Osteocyte (in vitro differentiated cells): Measurements from ENCODE around the gene PODNL1. TPM values are rescaled to one million over a fixed set of nuclear protein-coding genes. Genes with fewer than 3 reads are reported as not detected.

Source experiments
- DNase-seq: peaks from one replicate; pipeline ENCODE4 v3.0.0; 2021; ENCODE audit warnings: mixed read lengths; ENCODE audit not compliant: unreplicated experiment; ENCODE audit errors: extremely low spot score
- H3K27ac Mint-ChIP-seq: one replicate; pipeline ENCODE4 v1.8.0; 2021; ENCODE audit warnings: mild to moderate bottlenecking, mixed read lengths; ENCODE audit not compliant: unreplicated experiment
- H3K27me3 Mint-ChIP-seq: one replicate; pipeline ENCODE4 v1.8.0; 2021; ENCODE audit warnings: mixed read lengths; ENCODE audit not compliant: unreplicated experiment
- H3K36me3 Mint-ChIP-seq: one replicate; pipeline ENCODE4 v1.8.0; 2021; ENCODE audit warnings: mixed read lengths; ENCODE audit not compliant: unreplicated experiment
- H3K4me1 Mint-ChIP-seq: one replicate; pipeline ENCODE4 v1.8.0; 2021; ENCODE audit warnings: mixed read lengths; ENCODE audit not compliant: unreplicated experiment
- H3K4me3 Mint-ChIP-seq: one replicate; pipeline ENCODE4 v1.8.0; 2021; ENCODE audit warnings: mild to moderate bottlenecking, moderate library complexity, mixed read lengths; ENCODE audit not compliant: unreplicated experiment
- H3K9me3 Mint-ChIP-seq: one replicate; pipeline ENCODE4 v1.8.0; 2021; ENCODE audit warnings: mixed read lengths; ENCODE audit not compliant: unreplicated experiment
- CTCF ChIP-seq: fragments of 200-600 bp; sonication (generic); IDR thresholded peaks from 2 replicates; pipeline ENCODE4 v1.5.0; 2021; ENCODE audit warnings: antibody characterized with exemption, mild to moderate bottlenecking, moderate library complexity
- total RNA-seq: library from RNA; stranded (reverse); gene quantifications from 2 replicates; pipeline ENCODE4 v1.2.1, GENCODE V29; 2021

PODNL1 gene
- total RNA-seq, 1 donor from 2014 or later: 2.4 TPM

- DNase-seq: no peak
- Mint-ChIP-seq H3K4me1 (peaks cover 18% of the 10 kb centered on the region), H3K27ac (peak overlapping the region; percentile 67), H3K27me3 (no peaks in the 10 kb centered on the region), H3K9me3 (no peaks in the 10 kb centered on the region), H3K4me3 (no peak overlapping the region), H3K36me3 (peaks cover 11% of the 10 kb centered on the region)
- TF ChIP-seq CTCF: no peak
Measured at GRCh38 chr19:13984875-13985741, 46.9 kb upstream of the PODNL1 start.

- no peak for DNase-seq
- H3K27me3 Mint-ChIP-seq: no peaks in the 10 kb centered on the region
- H3K4me3 Mint-ChIP-seq: no peak overlapping the region
- no peaks in the 10 kb centered on the region for H3K9me3 Mint-ChIP-seq
- TF ChIP-seq CTCF: no peak
- no peak overlapping the region for H3K27ac Mint-ChIP-seq
- H3K4me1 Mint-ChIP-seq: peaks cover 20% of the 10 kb centered on the region
- peaks cover 5% of the 10 kb centered on the region for H3K36me3 Mint-ChIP-seq
Measured at GRCh38 chr19:13984186-13984585, 46.0 kb upstream of the PODNL1 start.

GRCh38 chr19:13983213-13983889 is 45.1 kb upstream of the PODNL1 start:
- H3K36me3 Mint-ChIP-seq: no peaks in the 10 kb centered on the region
- no peak for DNase-seq
- no peaks in the 10 kb centered on the region for H3K9me3 Mint-ChIP-seq
- H3K27ac Mint-ChIP-seq: no peak overlapping the region
- H3K27me3 Mint-ChIP-seq: no peaks in the 10 kb centered on the region
- peaks cover 20% of the 10 kb centered on the region for H3K4me1 Mint-ChIP-seq
- H3K4me3 Mint-ChIP-seq: no peak overlapping the region
- TF ChIP-seq CTCF: no peak

- Mint-ChIP-seq H3K27ac (no peak overlapping the region), H3K4me3 (no peak overlapping the region), H3K9me3 (no peaks in the 10 kb centered on the region), H3K4me1 (peaks cover 20% of the 10 kb centered on the region), H3K36me3 (no peaks in the 10 kb centered on the region), H3K27me3 (no peaks in the 10 kb centered on the region)
- DNase-seq: no peak
- TF ChIP-seq CTCF: no peak
Measured at GRCh38 chr19:13982773-13983172, 44.6 kb upstream of the PODNL1 start.

- no peak for DNase-seq
- no peak for TF ChIP-seq CTCF
- Mint-ChIP-seq H3K27me3 (no peaks in the 10 kb centered on the region), H3K9me3 (no peaks in the 10 kb centered on the region), H3K27ac (no peak overlapping the region), H3K4me3 (no peak overlapping the region), H3K36me3 (no peaks in the 10 kb centered on the region), H3K4me1 (peaks cover 16% of the 10 kb centered on the region)
Measured at GRCh38 chr19:13981988-13982501, 43.8 kb upstream of the PODNL1 start.
